ENCODE measurements around the gene PIGN. TPM values are rescaled to one million over a fixed set of nuclear protein-coding genes. Genes with fewer than 3 reads are reported as not detected.

The PIGN gene
- total RNA-seq, result 30.5 and 36.6 TPM in 2 replicates

GRCh38 chr18:62186774-62187542 lies at the start of gene PIGN, which contains the start of gene RELCH:
PIGN (minus strand) TSS chr18:62187056; CDS start chr18:62161353, 25,703 bp downstream.
RELCH (plus strand) TSS chr18:62187255; CDS start chr18:62187506, 251 bp downstream.

Other genes starting within 250 kb of the PIGN start
- gene RELCH, start 199 bp upstream of the PIGN start, total RNA-seq, result 15.1 and 24.0 TPM in 2 replicates
- 0.72 and 2.4 TPM in 2 replicates for gene TNFRSF11A, start 138.3 kb upstream of the PIGN start, total RNA-seq

Data from cardiac atrium fibroblast (primary cell).